Amniotic stem cell (primary cell): ENCODE measurements around the gene LYZL4.

Source experiments
- DNase-seq: peaks from one replicate; lab custom pipeline; 2025; lab: John Stamatoyannopoulos, UW

LYZL4 gene, protein sequence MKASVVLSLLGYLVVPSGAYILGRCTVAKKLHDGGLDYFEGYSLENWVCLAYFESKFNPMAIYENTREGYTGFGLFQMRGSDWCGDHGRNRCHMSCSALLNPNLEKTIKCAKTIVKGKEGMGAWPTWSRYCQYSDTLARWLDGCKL

DNA sequence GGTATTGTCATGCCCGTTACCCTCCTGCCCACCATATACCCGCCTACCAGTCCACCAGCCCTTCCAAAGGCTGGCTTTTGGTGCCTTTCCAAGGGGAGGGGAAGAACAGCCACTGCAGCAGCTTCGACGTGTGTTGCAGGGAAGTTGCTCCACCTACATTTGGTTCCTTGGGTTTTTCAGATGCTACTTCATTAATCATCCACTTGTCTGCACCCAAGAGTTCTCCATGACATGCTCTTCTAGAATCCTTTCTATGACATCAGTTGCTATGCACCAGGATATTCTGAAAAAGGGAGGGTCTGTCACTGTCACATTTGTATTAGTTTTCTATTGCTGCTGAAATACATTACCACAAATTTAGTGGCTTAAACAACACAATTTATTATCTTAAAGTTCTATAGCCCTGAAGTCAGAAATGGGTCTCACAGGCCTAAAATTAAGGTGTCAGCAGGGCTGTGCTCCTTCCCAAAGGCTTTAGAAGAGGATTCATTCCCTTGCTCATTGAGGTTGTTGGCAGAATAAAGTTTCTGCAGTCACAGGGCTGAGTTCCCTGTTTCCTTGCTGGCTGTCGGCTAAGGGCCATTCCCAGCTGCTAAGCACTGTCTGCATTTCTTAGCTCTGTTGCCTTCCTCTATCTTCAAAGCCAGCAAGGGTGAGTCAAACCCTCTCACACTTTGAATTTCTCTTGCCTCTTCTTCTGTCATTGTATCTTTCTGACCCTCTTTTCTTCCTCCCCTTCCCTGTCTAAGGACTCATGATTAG lies at the start of gene LYZL4:
TSS of gene LYZL4 (minus strand) at position 241 of the 762 bp plus-strand sequence. CDS start 3,359 bp downstream, outside the sequence.
- DNase-seq, result no peak

GRCh38 chr3:42459151-42459550 lies 48.7 kb upstream of the LYZL4 start:
- no peak for DNase-seq

- DNase-seq, result no peak
Measured at GRCh38 chr3:42456211-42456610, 45.8 kb upstream of the LYZL4 start.

DNA sequence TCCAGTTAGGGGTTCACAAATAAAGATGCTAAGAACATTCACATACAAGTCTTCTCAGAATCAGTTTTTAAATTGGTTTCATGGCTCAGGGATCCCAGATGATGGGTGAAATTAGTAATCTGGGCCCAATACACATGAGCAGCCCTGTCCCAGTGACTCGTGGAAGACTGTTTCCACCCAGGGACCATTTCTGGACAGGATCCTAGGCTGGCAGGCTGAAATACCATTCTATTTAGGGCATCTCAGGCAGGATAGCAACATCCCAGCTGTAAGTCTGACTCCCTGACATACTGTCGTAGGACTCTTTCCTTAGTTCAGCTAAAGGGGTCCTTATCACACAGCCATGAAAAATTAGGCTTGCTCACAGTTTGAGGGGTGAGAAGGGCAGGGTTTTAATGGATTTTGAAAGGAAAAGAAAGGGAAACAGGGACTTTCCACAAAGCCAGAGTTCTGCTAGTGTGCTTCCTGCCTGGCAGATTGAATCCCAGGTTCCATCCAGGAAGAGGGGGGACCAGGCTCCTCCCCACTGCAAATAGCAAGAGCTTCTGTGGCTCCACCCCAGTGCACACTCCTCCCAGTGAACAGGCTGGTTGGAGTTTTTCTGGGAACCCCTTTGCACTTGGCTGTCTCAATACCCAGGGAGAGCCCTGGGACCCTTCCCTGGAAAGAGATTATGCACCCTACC lies 41.3 kb upstream of the LYZL4 start:
- DNase-seq, result no peak

- no peak for DNase-seq
Measured at GRCh38 chr3:42451116-42451515, 40.7 kb upstream of the LYZL4 start.

- no peak for DNase-seq
Measured at GRCh38 chr3:42450567-42450966, 40.2 kb upstream of the LYZL4 start.

DNA sequence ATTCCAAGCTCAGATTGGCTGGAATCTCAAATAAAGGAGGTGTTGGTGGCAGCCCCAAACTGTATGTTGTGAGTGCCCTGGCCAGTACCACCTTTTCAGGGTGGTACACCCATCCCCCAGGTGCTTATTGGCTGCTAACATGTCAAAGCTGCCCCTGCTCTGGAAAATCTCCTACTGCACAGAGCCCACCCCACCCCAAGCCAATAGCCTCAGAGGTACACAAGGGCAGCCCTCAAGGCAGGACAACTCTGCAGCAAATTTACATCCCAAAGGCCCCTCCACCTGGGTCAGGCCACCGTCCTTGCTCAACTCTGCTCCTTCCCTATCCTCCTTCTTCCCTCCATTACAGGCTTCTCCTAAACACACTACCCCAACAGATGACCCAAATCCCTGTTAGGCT lies 37.1 kb upstream of the LYZL4 start:
- DNase-seq, result no peak

GRCh38 chr3:42446111-42447050 lies 36.0 kb upstream of the LYZL4 start:
- no peak for DNase-seq

DNA sequence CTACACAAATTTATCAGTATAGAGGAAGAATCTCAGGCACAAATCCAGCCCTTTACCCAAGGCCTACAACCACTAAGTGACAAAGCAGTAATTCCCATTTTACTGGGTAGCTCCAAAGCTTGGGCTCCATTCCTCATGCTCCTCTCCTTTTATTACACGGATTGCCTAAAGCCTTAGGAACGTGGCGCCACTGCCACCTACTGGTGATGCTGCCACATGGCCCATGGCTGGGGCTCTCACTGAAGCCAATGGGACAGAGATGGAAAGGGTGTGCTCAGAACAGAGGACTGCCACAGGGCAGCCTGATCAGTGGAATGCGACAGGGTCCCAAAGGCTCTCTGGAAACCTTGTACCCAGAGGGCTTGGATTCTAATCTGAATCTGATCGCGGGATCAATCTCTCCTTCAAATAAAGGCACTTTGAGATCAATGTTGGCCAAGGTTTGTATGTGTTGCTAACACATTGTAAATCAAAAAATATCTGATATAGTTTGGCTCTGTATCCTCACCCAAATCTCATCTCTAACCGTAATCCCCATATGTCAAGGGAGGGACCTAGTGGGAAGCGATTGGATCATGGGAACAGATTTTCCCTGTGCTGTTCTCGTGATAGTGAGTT lies 33.5 kb upstream of the LYZL4 start:
- DNase-seq, result peak; percentile 24

DNA sequence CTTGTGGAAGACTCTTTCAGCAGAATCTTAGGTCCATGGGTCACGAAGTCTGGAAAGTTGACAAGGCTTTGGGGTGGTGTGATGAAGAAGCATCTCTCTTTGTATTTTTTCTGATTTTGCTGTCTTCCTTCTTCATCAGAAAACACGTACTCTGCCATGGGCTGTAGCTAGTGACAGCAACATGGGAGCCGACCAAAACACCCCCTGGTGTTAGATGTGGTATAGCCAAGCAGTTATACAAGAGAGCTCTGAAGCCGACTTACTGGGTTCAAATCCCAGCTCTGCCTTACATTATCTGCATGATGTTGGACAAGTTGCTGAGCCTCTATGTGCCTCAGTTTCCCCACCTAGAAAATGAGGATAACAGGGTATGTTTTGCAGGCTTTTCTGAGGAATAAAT lies 32.9 kb upstream of the LYZL4 start:
- no peak for DNase-seq

- DNase-seq, result no peak
Measured at GRCh38 chr3:42442640-42443039, 32.2 kb upstream of the LYZL4 start.

DNA sequence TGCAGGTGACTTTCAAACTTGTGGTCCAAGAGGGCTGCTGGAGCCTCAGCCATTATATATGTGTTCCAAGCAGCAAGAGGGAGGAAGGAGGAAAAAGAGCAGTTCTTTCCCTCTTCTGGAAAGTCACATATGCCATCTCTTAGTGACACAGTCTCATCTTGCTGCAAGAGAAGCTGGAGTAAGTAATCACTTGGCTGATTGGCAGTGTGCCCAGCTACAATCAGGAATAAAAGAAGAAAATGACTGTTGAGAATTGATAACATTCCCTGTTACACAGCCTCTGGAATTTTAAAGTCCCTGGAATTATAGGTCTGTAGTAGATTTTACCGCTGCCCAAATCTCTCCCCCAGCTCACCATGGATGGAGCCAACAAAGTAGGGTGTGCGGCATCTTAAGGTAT lies 31.4 kb upstream of the LYZL4 start:
- no peak for DNase-seq

GRCh38 chr3:42440924-42441323 lies 30.5 kb upstream of the LYZL4 start:
- DNase-seq, result no peak

GRCh38 chr3:42439261-42440115 lies 29.1 kb upstream of the LYZL4 start:
- DNase-seq, result no peak

GRCh38 chr3:42438758-42439157 lies 28.3 kb upstream of the LYZL4 start:
- DNase-seq, result no peak

GRCh38 chr3:42438193-42438592 lies 27.8 kb upstream of the LYZL4 start:
- no peak for DNase-seq

DNA sequence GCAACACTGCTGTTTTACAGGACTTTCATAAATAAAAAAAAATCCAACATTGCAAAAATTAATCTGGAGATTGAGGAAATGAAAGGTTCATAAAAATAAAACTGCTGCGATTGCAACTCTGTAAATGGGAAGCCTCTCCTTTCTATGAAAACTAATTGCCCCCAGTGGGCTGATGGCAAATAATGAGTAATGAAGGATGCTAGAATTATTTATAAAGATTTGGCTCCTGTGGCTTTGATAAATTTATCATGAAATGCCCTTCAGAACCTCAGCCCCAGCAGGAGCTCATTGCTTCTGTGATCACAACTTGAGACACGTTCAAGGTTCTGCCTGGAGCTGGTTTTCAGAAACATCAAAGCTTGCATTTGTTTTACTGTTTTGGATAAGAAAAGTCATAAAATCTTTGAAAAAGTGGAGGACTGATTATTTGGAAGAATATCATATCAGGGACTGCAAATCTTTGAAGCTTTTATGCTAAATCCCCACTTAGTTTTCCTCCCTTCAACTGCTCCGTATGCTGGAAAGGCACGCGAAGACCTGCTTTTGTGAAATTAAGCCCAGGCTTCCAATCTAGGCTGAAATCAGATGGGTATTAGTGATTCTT lies 24.5 kb upstream of the LYZL4 start:
- no peak for DNase-seq

- DNase-seq, result no peak
Measured at GRCh38 chr3:42432485-42432884, 22.1 kb upstream of the LYZL4 start.

DNA sequence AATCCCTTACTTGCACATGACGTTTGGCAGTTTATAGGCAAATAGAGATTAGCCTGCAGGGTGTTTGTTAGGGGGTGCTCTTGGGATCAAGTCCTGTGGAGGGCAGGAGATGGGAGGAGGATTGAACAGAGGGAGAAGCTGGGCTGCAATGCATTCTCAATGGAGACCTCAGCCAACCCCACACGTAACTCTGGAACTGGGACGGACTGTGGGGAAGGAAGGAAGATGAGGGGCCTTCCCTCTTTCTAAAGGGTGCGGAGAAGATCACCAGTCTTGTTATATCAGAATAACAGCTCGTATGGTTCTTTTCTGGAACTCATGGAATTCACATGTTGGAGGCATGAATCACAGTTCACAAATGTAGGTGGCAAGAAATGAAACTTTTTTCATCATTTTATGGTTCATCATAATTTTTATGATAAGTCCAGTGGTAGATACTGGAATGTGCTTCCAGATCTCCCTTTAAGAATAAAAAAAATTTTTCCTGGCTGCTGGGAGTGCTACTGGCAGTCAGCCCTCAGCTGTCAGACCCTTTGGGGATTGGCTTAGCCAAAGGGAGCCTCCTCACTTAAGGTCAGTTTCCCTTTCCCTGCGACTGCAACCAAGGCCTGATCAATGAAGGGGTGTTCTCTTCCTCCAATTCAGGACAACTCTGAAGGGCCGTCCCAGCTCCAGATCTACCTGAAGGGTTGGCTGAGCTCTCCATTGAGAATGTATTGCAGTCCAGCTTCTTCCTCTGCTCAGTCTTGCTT lies 20.5 kb upstream of the LYZL4 start:
- no peak for DNase-seq

GRCh38 chr3:42428830-42429229 lies 18.4 kb upstream of the LYZL4 start:
- DNase-seq, result no peak
